A673 (cell line): ENCODE measurements around the gene SEL1L3.

Experiments
- CTCF ChIP-seq: fragments of 300-800, 200-600 bp; sonication (generic); conservative IDR thresholded peaks from 2 replicates; pipeline ENCODE4 v1.5.1; 2017; ENCODE audit warnings: low read depth, mild to moderate bottlenecking, antibody characterized with exemption, low read length, moderate library complexity, mixed read lengths
- EZH2 ChIP-seq: fragments of 200-600 bp; sonication (generic); IDR thresholded peaks from 2 replicates; pipeline ENCODE4 v1.6.1; 2017; ENCODE audit warnings: borderline replicate concordance, low read depth, mild to moderate bottlenecking, mixed read lengths, antibody characterized with exemption, low read length; ENCODE audit not compliant: poor library complexity, severe bottlenecking

GRCh38 chr4:25727711-25728493, 134.9 kb downstream of the SEL1L3 start:
- TF ChIP-seq CTCF = no peak
- TF ChIP-seq EZH2 = no peak
